ENCODE results near the gene GTF3C5.
"Not testable (repeated sequence)": the region's sequence is repeated elsewhere in the genome, so short reads cannot be mapped to it uniquely, and the experiment has no call there.

Gene GTF3C5

GRCh38 chr9:132997591-132997990 is 33.2 kb upstream of the GTF3C5 start:
- DNase-seq (ENCODE audit: low spot score) = no peak

GRCh38 chr9:132998221-132998620 is 32.6 kb upstream of the GTF3C5 start:
- not testable (repeated sequence) for DNase-seq (ENCODE audit: low spot score)

GRCh38 chr9:132998831-132999635 is 31.8 kb upstream of the GTF3C5 start:
- no peak for DNase-seq (ENCODE audit: low spot score)

- DNase-seq (ENCODE audit: low spot score) = no peak
Observed at GRCh38 chr9:133002147-133003070, 28.4 kb upstream of the GTF3C5 start.

GRCh38 chr9:133003071-133003461 is 27.7 kb upstream of the GTF3C5 start:
- no peak for DNase-seq (ENCODE audit: low spot score)

- no peak for DNase-seq (ENCODE audit: low spot score)
Observed at GRCh38 chr9:133003671-133004090, 27.1 kb upstream of the GTF3C5 start.

- no peak for DNase-seq (ENCODE audit: low spot score)
Observed at GRCh38 chr9:133004091-133004998, 26.5 kb upstream of the GTF3C5 start.

- DNase-seq (ENCODE audit: low spot score) = no peak
Observed at GRCh38 chr9:133004999-133005760, 25.6 kb upstream of the GTF3C5 start.

GRCh38 chr9:133005957-133006356 is 24.8 kb upstream of the GTF3C5 start:
- DNase-seq (ENCODE audit: low spot score) = no peak

- no peak for DNase-seq (ENCODE audit: low spot score)
Observed at GRCh38 chr9:133006731-133007352, 24.0 kb upstream of the GTF3C5 start.

- DNase-seq (ENCODE audit: low spot score) = no peak
Observed at GRCh38 chr9:133008406-133008805, 22.4 kb upstream of the GTF3C5 start.

- DNase-seq (ENCODE audit: low spot score) = no peak
Observed at GRCh38 chr9:133008824-133009223, 22.0 kb upstream of the GTF3C5 start.

GRCh38 chr9:133009906-133010582 is 20.8 kb upstream of the GTF3C5 start:
- no peak for DNase-seq (ENCODE audit: low spot score)

GRCh38 chr9:133014696-133015095 is 16.1 kb upstream of the GTF3C5 start:
- DNase-seq (ENCODE audit: low spot score) = no peak

- DNase-seq (ENCODE audit: low spot score) = peak; percentile 34
Observed at GRCh38 chr9:133023117-133023890, 7.5 kb upstream of the GTF3C5 start.

- no peak for DNase-seq (ENCODE audit: low spot score)
Observed at GRCh38 chr9:133026426-133026825, 4.4 kb upstream of the GTF3C5 start.

GRCh38 chr9:133027134-133027533 is 3.7 kb upstream of the GTF3C5 start:
- no peak for DNase-seq (ENCODE audit: low spot score)

- DNase-seq (ENCODE audit: low spot score) = no peak
Observed at GRCh38 chr9:133028221-133028620, 2.6 kb upstream of the GTF3C5 start.

GRCh38 chr9:133029994-133030316 is 842 bp upstream of the GTF3C5 start:
- no peak for DNase-seq (ENCODE audit: low spot score)

GRCh38 chr9:133031130-133031422 is 279 bp downstream of the GTF3C5 start:
- no peak for DNase-seq (ENCODE audit: low spot score)
